ENCODE data around the gene PCNX2. TPM values are rescaled to one million over a fixed set of nuclear protein-coding genes. Genes with fewer than 3 reads are reported as not detected.

The PCNX2 gene
- total RNA-seq, 2 donors from 2014 or later = 11.2 to 26.0 TPM

GRCh38 chr1:232937741-232938375 lies 357.7 kb downstream of the PCNX2 start:
- Mint-ChIP-seq H3K27ac (no peak overlapping the region), H3K36me3 (peaks cover 0 to 6% of the 10 kb centered on the region in 2 donors), H3K9me3 (peaks cover 0 to 5% of the 10 kb centered on the region in 2 donors)
- ATAC-seq = no peak
- DNase-seq (ENCODE audit: low spot score in 2 of 2) = no peak

GRCh38 chr1:232936941-232937340 lies 358.6 kb downstream of the PCNX2 start:
- peaks cover 0 to 6% of the 10 kb centered on the region in 2 donors for H3K36me3 Mint-ChIP-seq
- peaks cover 0 to 5% of the 10 kb centered on the region in 2 donors for H3K9me3 Mint-ChIP-seq
- no peak for DNase-seq (ENCODE audit: low spot score in 2 of 2)
- ATAC-seq = no peak
- no peak overlapping the region for H3K27ac Mint-ChIP-seq

Other genes with a start within 250 kb of the PCNX2 start
- gene MAP3K21, start 32.0 kb upstream of the PCNX2 start, total RNA-seq = 1 to 10 TPM; 2.7 to 4.2 TPM

All from activated naive CD4-positive, alpha-beta T cell treated with anti-CD3 and anti-CD28 coated beads, Interleukin-2, amount 50 U/mL, for 72 hours (primary cell).